Erythroblast (primary cell): ENCODE data around the gene CRACDL.

Experiments
- GATA1 ChIP-seq: IDR thresholded peaks from 2 replicates; pipeline ENCODE4 v1.6.1; 2011; ENCODE audit warnings: low read depth, mild to moderate bottlenecking, control low read depth, low read length, moderate library complexity
- POLR2A ChIP-seq: IDR thresholded peaks from 2 replicates; pipeline ENCODE4 v1.6.1; 2011; ENCODE audit warnings: mild to moderate bottlenecking, low read length

DNA sequence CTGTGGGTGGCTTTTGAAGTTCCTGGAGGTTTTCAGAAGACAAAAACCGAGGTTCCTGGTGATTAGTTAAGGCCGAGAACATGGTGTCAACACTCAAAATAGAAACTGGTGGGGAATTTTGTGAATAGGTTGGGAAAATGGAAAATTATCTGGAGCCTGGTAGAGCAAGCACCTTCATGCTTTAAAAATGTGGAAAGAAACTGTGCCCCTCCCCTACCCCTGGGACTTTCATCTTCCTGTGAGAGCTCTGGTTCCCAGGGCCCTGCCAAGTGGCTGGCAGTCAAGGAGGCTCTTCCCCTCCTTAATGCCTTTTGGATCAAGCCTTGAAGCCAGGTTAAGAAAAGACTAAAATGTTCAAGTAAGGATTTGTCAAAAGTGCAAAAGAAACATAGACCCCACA lies 1.9 kb upstream of the CRACDL start:
- TF ChIP-seq POLR2A = no peak
- no peak for TF ChIP-seq GATA1
